Mesendoderm (in vitro differentiated cells): ENCODE measurements around the gene NNAT.
"Not testable (repeated sequence)": the region's sequence is repeated elsewhere in the genome, so short reads cannot be mapped to it uniquely, and the experiment has no call there.

ENCODE experiments used
- DNase-seq: peaks from one replicate; pipeline ENCODE4 v3.0.0; 2013
- H2AK5ac ChIP-seq: 2 replicates; pipeline ENCODE4 v1.6.1; 2013; ENCODE audit warnings: low read length, inconsistent platforms
- H2BK120ac ChIP-seq: 2 replicates; pipeline ENCODE4 v1.6.1; 2013; ENCODE audit warnings: low read depth, mild to moderate bottlenecking, low read length, moderate library complexity, mixed read lengths
- H2BK15ac ChIP-seq: replicated peaks from 2 replicates; pipeline ENCODE4 v1.6.1; 2013; ENCODE audit warnings: low read depth, mild to moderate bottlenecking, moderate library complexity
- H2BK5ac ChIP-seq: 2 replicates; pipeline ENCODE4 v1.6.1; 2013; ENCODE audit warnings: low read length, inconsistent platforms
- H3K18ac ChIP-seq: 2 replicates; pipeline ENCODE4 v1.6.1; 2013; ENCODE audit warnings: mild to moderate bottlenecking, low read length, mixed read lengths
- H3K23ac ChIP-seq: one replicate; pipeline ENCODE4 v1.6.1; 2013; ENCODE audit warnings: low read length
- H3K27ac ChIP-seq: 2 replicates; pipeline ENCODE4 v1.5.1; 2013; ENCODE audit warnings: low read depth, mild to moderate bottlenecking, inconsistent platforms, low read length, moderate library complexity
- H3K27me3 ChIP-seq: 2 replicates; pipeline ENCODE4 v1.6.1; 2013; ENCODE audit warnings: low read length, control low read depth, mild to moderate bottlenecking, inconsistent platforms; ENCODE audit not compliant: insufficient read depth, poor library complexity
- H3K36me3 ChIP-seq: 2 replicates; pipeline ENCODE4 v1.6.1; 2013; ENCODE audit warnings: low read length, inconsistent platforms; ENCODE audit not compliant: control insufficient read depth, insufficient read depth
- H3K4ac ChIP-seq: one replicate; pipeline ENCODE4 v1.6.1; 2013; ENCODE audit warnings: low read depth, mild to moderate bottlenecking, low read length, moderate library complexity
- H3K4me1 ChIP-seq: 2 replicates; pipeline ENCODE4 v1.6.1; 2013; ENCODE audit warnings: low read depth, low read length, inconsistent platforms; ENCODE audit not compliant: control insufficient read depth
- H3K4me2 ChIP-seq: 2 replicates; pipeline ENCODE4 v1.6.1; 2013; ENCODE audit warnings: low read length
- H3K4me3 ChIP-seq: 2 replicates; pipeline ENCODE4 v1.5.1; 2013; ENCODE audit warnings: mild to moderate bottlenecking, low read length
- H3K56ac ChIP-seq: one replicate; pipeline ENCODE4 v1.6.1; 2013; ENCODE audit warnings: low read length
- H3K79me1 ChIP-seq: 2 replicates; pipeline ENCODE4 v1.6.1; 2013; ENCODE audit warnings: low read length, inconsistent platforms
- H3K79me2 ChIP-seq: 2 replicates; pipeline ENCODE4 v1.6.1; 2013; ENCODE audit warnings: mild to moderate bottlenecking, low read length; ENCODE audit not compliant: control insufficient read depth, insufficient read depth
- H3K9ac ChIP-seq: 2 replicates; pipeline ENCODE4 v1.6.1; 2013; ENCODE audit warnings: low read length, inconsistent platforms
- H4K5ac ChIP-seq: one replicate; pipeline ENCODE4 v1.6.1; 2013; ENCODE audit warnings: low read length
- H4K8ac ChIP-seq: one replicate; pipeline ENCODE4 v1.6.1; 2013; ENCODE audit warnings: low read depth, mild to moderate bottlenecking, control low read depth, low read length, moderate library complexity
- WGBS: extraction: QIAGEN DNeasy Blood & Tissue Kit; methylation state at CpG from one replicate; pipeline ENCODE4 v1.1.7; 2013; ENCODE audit warnings: low lambda C conversion rate, missing lambda C conversion rate; ENCODE audit not compliant: insufficient coverage; ENCODE audit errors: extremely low coverage; 5-methylcytosine and 5-hydroxymethylcytosine counted together

NNAT gene

GRCh38 chr20:37484331-37484730 is 36.7 kb upstream of the NNAT start:
- Histone ChIP-seq H3K79me1 (no peaks in the 10 kb centered on the region), H3K4me3 (no peak overlapping the region), H4K5ac (no peak overlapping the region), H3K79me2 (no peaks in the 10 kb centered on the region), H3K27ac (no peak overlapping the region), H2AK5ac (no peak overlapping the region), H4K8ac (no peak overlapping the region), H3K18ac (no peak overlapping the region), H3K4ac (no peak overlapping the region), H3K23ac (no peak overlapping the region), H3K36me3 (no peaks in the 10 kb centered on the region), H3K27me3 (no peaks in the 10 kb centered on the region), H3K4me1 (no peaks in the 10 kb centered on the region), H3K56ac (no peak overlapping the region), H3K4me2 (no peak overlapping the region), H2BK5ac (no peak overlapping the region), H3K9ac (no peak overlapping the region), H2BK120ac (no peak overlapping the region), H2BK15ac (no peak overlapping the region)
- WGBS: no CpG with 5 or more reads among the region's 3 CpGs
- DNase-seq: no peak

- H4K5ac ChIP-seq, H3K23ac ChIP-seq, H2BK15ac ChIP-seq, H3K36me3 ChIP-seq, H3K56ac ChIP-seq, H3K27ac ChIP-seq, DNase-seq, H3K27me3 ChIP-seq, H3K4ac ChIP-seq, H2BK120ac ChIP-seq, H3K4me1 ChIP-seq, H3K4me2 ChIP-seq, H2AK5ac ChIP-seq, H4K8ac ChIP-seq, H3K9ac ChIP-seq, H3K18ac ChIP-seq, H3K79me2 ChIP-seq, H2BK5ac ChIP-seq, H3K79me1 ChIP-seq, H3K4me3 ChIP-seq: not testable (repeated sequence)
- no CpG with 5 or more reads among the region's 1 CpG for WGBS
Measured at GRCh38 chr20:37486209-37486608, 34.8 kb upstream of the NNAT start.

GRCh38 chr20:37490663-37491350 is 30.2 kb upstream of the NNAT start:
- Histone ChIP-seq H3K27me3 (no peaks in the 10 kb centered on the region), H3K79me1 (no peaks in the 10 kb centered on the region), H3K18ac (no peak overlapping the region), H2BK15ac (no peak overlapping the region), H3K36me3 (no peaks in the 10 kb centered on the region), H3K4me3 (no peak overlapping the region), H2BK120ac (no peak overlapping the region), H3K4me2 (no peak overlapping the region), H4K8ac (no peak overlapping the region), H3K79me2 (no peaks in the 10 kb centered on the region), H3K23ac (no peak overlapping the region), H3K9ac (no peak overlapping the region), H3K56ac (no peak overlapping the region), H3K27ac (no peak overlapping the region), H2BK5ac (no peak overlapping the region), H3K4me1 (no peaks in the 10 kb centered on the region), H4K5ac (no peak overlapping the region), H2AK5ac (no peak overlapping the region), H3K4ac (no peak overlapping the region)
- WGBS: no CpG with 5 or more reads among the region's 7 CpGs
- DNase-seq: no peak

- Histone ChIP-seq H3K4ac (no peak overlapping the region), H3K4me2 (no peak overlapping the region), H3K79me1 (no peaks in the 10 kb centered on the region), H3K56ac (no peak overlapping the region), H4K8ac (no peak overlapping the region), H2BK5ac (no peak overlapping the region), H3K79me2 (no peaks in the 10 kb centered on the region), H3K4me1 (no peaks in the 10 kb centered on the region), H3K27me3 (no peaks in the 10 kb centered on the region), H3K18ac (no peak overlapping the region), H3K9ac (no peak overlapping the region), H2BK15ac (no peak overlapping the region), H4K5ac (no peak overlapping the region), H3K36me3 (no peaks in the 10 kb centered on the region), H3K27ac (no peak overlapping the region), H2BK120ac (no peak overlapping the region), H2AK5ac (no peak overlapping the region), H3K23ac (no peak overlapping the region), H3K4me3 (no peak overlapping the region)
- DNase-seq: no peak
- WGBS: no CpG with 5 or more reads among the region's 6 CpGs
Measured at GRCh38 chr20:37492096-37492625, 28.9 kb upstream of the NNAT start.

- Histone ChIP-seq H2BK5ac (no peak overlapping the region), H3K9ac (no peak overlapping the region), H3K27me3 (no peaks in the 10 kb centered on the region), H3K79me2 (no peaks in the 10 kb centered on the region), H4K8ac (no peak overlapping the region), H3K79me1 (no peaks in the 10 kb centered on the region), H3K56ac (no peak overlapping the region), H3K23ac (no peak overlapping the region), H3K4me1 (no peaks in the 10 kb centered on the region), H3K4me2 (no peak overlapping the region), H2BK120ac (no peak overlapping the region), H3K36me3 (no peaks in the 10 kb centered on the region), H2BK15ac (no peak overlapping the region), H3K4ac (no peak overlapping the region), H3K4me3 (no peak overlapping the region), H3K27ac (no peak overlapping the region), H2AK5ac (no peak overlapping the region), H4K5ac (no peak overlapping the region), H3K18ac (no peak overlapping the region)
- no peak for DNase-seq
- no CpG with 5 or more reads among the region's 2 CpGs for WGBS
Measured at GRCh38 chr20:37492945-37493344, 28.1 kb upstream of the NNAT start.

- Histone ChIP-seq H3K4ac (no peak overlapping the region), H3K23ac (no peak overlapping the region), H3K4me2 (no peak overlapping the region), H4K5ac (no peak overlapping the region), H3K56ac (no peak overlapping the region), H3K27ac (no peak overlapping the region), H2BK15ac (no peak overlapping the region), H3K4me3 (no peak overlapping the region), H3K27me3 (no peaks in the 10 kb centered on the region), H3K18ac (no peak overlapping the region), H2BK5ac (no peak overlapping the region), H3K9ac (no peak overlapping the region), H2BK120ac (no peak overlapping the region), H3K36me3 (no peaks in the 10 kb centered on the region), H3K79me1 (no peaks in the 10 kb centered on the region), H3K79me2 (no peaks in the 10 kb centered on the region), H2AK5ac (no peak overlapping the region), H4K8ac (no peak overlapping the region), H3K4me1 (no peaks in the 10 kb centered on the region)
- no CpG with 5 or more reads among the region's 8 CpGs for WGBS
- no peak for DNase-seq
Measured at GRCh38 chr20:37494301-37494700, 26.7 kb upstream of the NNAT start.
